IPS-18c (cell line): ENCODE measurements around the gene SH3BGRL3.
"Not testable (repeated sequence)": the region's sequence is repeated elsewhere in the genome, so short reads cannot be mapped to it uniquely, and the experiment has no call there.

Experiments used
- H3K4me3 ChIP-seq: 2 replicates; pipeline ENCODE4 v1.7.0; 2013; ENCODE audit warnings: low read depth, mild to moderate bottlenecking, low read length, moderate library complexity; ENCODE audit not compliant: insufficient read depth
- H3K9me3 ChIP-seq: one replicate; pipeline ENCODE4 v1.6.1; 2013; ENCODE audit warnings: mild to moderate bottlenecking, low read length, moderate library complexity; ENCODE audit not compliant: control insufficient read depth, insufficient read depth

Gene SH3BGRL3

DNA sequence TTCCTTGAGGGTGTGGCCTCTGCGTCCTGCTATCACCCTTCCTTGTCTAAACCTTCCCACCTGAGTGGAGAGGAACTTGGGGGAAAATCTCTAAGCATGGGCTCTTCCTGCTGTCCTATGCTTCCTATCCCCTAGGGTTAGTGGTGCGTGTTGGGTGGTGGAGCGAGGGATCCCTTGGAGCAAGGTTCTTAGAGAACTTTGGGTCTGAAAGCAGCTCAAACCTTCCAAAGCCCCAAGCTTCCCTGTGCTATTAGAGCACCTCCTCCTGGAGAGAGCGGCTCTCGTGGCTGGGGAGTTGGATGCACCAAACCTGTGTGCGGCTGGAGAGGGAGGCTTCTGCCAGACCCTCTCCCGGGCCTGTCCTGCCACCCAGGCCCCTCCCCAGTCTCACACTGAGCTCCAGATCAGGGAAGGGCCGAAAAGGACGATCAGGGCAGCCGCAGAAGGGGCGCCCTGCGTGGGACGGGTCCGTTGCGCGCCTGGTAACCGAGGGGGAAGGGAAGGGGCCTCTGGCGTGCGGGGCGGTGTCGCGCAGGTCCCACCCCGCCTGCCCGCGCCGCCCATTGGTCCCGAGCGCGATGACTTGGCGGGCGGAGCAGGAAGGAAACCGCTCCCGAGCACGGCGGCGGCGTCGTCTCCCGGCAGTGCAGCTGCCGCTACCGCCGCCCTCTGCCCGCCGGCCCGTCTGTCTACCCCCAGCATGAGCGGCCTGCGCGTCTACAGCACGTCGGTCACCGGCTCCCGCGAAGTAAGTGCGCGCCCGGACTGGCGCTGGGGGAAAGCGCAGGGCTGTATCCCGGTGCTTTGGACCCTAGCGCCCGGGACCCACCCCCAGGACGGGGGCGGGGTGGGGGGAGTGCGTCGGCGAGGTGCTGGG lies at the start of gene SH3BGRL3:
SH3BGRL3 (plus strand) TSS at position 631 of the 877 bp plus-strand sequence; CDS start at position 701, 70 bp downstream.
- no peaks in the 10 kb centered on the region for H3K9me3 ChIP-seq
- H3K4me3 ChIP-seq, result peak within 1 kb of the TSS; percentile 69

DNA sequence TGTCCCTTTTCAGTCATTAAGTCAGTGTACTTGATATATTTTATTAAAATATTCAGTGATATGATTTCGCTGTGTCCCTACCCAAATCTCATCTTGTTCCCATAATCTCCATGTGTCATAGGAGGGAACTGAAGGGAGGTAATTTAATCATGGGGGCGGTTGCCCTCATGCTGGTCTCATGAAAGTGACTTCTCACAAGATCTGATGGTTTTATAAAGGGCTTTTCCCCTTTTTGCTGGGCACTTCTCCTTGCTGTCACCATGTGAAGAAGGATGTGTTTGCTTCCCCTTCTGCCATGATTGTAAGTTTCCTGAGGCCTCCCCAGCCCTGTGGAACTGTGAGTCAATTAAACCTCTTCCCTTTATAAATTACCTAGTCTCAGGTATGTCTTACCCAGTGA lies 49.2 kb upstream of the SH3BGRL3 start:
- not testable (repeated sequence) for H3K9me3 ChIP-seq, H3K4me3 ChIP-seq

DNA sequence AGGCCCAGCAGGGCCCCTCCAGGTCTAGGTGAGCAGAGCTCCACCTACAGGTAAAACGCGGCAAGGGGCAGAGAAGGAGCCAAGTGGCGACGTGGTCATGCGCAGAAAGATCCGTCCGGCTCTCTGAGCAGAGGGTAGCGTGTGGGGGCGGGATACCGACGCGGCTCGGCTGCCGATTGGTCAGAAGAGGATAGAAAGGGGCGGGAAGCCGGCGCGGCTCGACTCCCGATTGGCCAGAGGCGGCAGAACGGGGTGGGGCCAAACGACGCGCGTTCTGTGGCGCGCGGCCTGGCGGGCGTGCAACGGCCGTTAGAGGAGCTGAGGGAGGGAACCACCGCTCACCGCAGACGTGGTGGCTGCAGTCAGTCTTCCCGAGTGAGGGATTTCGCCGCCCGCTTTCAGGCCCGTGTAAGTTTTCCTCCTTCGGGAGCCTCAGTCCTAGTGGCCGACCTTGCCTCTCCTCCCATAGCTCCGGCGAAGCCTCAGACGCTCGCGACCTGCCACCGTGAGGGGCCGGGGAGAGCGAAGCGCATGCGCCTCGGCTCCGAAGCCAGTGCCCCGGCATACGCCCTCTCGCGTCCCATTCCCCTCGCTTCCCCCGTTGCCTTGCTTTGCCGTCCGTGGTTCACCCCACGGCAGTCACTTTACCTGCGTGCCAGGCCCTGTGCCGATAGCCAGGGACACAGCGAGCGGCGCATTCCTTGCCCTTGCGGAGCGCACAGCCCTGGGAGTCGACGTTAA lies 45.8 kb upstream of the SH3BGRL3 start, which contains the start of gene CEP85:
CEP85 (plus strand) TSS at position 298 of the 741 bp plus-strand sequence. CDS start 5,584 bp downstream, outside the sequence.
- H3K9me3 ChIP-seq, result no peaks in the 10 kb centered on the region
- peak within 1 kb of the TSS; percentile 98 for H3K4me3 ChIP-seq

DNA sequence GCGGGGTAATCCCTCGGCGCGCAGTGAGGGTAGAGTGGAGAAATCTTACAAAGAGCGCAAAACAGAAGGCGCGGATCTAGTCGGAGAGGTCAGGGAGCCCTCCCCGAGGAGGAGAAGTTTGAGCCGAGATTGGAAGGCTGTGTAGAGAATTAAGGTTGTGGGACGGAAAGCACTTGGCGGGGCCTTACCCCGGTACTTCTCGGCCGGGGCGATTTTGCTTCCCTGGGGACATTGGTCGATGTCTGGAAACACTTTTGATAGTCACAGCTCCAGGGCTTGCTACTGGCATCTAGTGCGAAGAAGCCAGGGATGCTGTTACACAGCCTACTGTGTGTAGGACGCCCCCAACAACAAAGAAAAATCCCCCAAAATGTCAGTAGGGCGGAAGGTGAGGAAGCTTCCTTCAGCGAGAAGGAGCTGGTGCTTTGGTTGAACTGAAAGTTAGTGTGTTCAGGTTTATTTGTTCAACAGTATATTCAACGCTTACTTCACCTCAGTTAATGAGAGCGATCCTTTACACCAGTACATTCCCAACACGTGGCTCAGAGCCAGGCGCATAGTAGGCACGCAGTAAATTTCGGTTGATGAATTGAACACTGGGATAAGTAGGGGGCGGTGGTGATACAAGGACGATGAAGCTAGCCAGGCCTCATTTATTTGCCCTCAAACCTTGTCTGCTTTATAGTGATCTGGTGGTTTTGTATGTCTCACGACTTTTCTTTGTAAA lies 45.1 kb upstream of the SH3BGRL3 start:
- H3K9me3 ChIP-seq, result no peaks in the 10 kb centered on the region
- H3K4me3 ChIP-seq, result peak overlapping the region; percentile 98

DNA sequence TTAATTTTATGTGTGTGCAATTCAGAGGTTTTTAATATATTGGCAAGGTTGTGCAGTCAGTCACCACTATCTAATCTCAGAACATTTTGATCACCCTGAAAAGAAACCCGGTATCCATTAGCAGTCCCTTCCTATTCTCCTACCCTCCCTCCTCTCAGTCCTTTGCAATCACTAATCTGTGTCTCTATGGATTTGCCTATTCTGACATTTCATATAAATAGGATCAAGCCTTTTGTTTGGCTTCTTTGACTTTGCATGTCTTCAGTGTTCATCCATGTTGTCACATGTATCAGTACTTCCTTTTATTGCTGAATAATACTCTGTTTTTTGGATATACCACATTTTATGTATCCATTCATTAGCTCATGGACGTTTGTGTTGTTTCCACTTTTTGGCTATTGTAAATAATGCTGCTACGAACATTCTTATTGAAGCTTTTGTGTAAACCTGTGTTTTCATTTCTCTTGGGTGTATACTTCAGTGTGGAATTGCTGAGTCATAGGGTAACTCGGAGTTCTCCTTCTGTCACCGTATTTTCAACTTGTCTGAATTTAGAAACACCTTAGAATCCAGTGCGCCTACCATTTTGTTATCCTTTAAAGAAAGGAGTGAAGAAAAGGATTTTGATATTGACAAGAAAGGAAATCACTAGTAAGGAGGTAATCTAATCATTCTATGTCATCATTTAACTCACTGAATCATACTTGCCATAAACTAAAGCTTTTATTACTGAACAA lies 42.5 kb upstream of the SH3BGRL3 start:
- Histone ChIP-seq H3K4me3 (no peak overlapping the region), H3K9me3 (no peaks in the 10 kb centered on the region)

DNA sequence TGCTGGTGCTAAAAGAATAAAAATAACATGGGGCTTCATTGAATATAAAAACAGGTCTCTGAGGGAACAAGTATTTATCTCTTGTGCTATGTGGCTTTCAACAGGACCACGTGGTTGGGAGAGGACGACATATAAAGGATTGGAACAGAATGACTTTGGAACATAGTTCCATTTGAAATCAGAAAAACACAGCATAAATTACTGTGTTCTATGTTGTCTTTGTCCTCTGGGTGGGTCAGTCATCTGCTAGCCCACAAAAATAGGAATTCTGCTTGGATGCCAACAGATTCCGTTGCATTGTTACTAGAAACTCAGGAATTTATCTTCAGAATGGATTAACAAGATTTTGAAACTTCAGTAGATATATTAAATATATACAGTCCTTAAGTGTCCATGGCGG lies 40.0 kb upstream of the SH3BGRL3 start:
- no peaks in the 10 kb centered on the region for H3K9me3 ChIP-seq
- H3K4me3 ChIP-seq, result no peak overlapping the region

DNA sequence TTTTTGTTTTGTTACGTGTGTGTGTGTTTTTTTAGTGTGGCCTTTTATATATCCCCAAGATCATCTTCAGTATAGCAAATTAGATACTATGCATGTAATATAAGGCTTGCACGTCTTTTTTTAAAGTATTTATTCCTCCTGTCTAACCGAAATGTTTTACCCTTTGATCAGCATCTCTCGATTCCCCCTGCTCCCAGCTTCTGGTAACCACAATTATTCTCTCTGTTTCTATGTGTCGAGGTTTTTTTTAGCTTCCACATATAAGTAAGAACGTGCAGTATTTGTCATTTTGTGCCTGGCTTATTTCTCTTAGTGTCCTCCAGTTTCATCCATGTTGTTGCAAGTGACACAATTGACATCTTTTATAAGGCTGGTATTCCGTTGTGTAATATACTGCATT lies 27.2 kb upstream of the SH3BGRL3 start:
- Histone ChIP-seq H3K9me3 (no peaks in the 10 kb centered on the region), H3K4me3 (no peak overlapping the region)

DNA sequence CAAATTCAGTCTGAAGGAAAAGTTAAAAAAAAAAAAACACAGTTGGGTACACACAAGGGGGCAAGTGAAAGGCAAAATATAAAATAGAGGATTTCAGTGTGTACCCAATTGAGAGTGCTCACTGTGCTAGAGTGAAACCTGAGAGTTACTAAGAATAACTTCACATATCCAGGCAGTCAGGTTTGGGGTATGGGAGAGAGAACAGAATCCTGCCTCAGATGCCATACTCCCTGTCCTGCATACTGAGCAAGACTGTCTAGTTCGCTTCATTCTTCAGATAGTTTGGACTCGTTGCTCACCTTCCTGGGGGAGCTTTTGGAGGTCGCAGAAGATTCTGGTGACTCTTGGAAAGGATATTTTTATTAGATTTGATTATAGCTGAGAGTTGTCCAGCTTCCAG lies 25.5 kb upstream of the SH3BGRL3 start:
- no peak overlapping the region for H3K4me3 ChIP-seq
- no peaks in the 10 kb centered on the region for H3K9me3 ChIP-seq

DNA sequence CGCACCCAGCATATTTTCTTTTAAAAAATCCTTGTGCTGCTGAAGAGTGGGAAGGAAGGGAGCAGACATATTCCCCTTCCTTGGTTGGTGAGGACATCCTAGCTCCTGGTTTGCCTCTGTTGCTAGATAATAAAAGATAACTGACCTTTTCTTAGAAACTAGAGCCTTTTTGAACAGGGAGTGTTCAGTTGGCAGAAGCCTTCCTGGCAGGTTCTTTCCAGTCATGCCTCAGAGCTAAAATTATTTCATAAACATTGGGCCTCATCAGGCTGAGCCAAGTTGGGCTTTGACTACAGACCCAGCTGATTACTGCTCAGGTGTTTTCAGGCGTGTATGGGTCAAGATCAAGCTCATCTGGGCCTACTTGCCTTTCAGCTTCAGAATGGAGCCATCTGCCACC lies 22.7 kb upstream of the SH3BGRL3 start:
- H3K4me3 ChIP-seq, result no peak overlapping the region
- H3K9me3 ChIP-seq, result no peaks in the 10 kb centered on the region

DNA sequence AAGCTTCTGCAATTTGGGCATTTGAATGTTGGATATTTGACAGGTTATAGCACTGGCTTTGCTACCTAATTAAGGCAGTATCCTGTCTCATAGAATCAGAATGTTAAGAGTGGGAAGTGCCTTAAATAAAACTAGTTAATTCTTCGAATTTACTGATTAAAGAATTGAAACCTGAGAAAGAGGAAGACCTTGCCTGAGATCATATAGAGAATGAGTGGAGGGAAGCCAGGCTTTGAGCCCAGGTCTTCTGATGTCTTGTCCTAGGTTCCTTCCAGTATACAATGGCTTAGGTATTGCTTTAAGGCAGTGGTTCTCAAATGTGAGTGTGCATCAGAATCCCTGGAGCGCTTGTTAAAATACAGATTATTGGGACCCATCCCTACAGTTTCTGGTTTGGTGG lies 20.9 kb upstream of the SH3BGRL3 start:
- Histone ChIP-seq H3K9me3 (no peaks in the 10 kb centered on the region), H3K4me3 (no peak overlapping the region)

DNA sequence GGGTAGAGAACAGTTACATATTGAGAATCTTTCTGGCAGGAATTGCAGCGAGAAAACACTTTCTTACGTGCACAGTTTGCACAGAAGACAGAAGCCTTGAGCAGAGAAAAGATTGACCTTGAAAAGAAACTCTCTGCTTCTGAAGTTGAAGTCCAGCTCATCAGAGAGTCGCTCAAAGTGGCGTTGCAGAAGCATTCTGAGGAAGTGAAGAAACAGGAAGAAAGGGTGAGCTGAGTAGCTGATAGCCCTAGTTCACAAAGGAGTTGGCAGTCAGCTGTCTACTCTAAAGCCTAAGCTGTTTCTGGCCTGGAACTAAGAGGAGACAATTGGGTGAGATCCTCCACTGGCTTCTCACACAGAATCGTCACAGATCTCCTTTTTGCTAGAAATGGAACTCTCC lies 20.3 kb upstream of the SH3BGRL3 start:
- Histone ChIP-seq H3K9me3 (no peaks in the 10 kb centered on the region), H3K4me3 (no peak overlapping the region)

DNA sequence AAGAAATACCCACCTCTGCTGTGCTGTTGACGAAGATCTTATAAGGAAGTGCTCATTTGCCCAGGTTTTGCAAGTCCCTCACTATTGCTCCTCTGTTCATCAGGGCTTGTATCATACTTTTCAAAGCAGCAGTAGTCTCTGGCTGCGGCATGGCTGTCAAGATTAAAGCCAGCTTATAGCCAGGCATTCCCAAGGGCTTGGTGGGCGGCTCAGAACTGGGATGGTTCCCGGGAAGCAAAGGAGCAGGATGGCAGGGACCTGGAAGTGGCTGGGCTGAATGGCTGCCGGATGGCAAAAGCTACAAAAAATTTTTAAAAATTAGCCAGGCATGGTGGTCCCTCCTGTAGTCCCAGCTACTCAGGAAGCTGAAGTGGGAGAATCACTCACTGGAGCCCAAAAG lies 16.7 kb upstream of the SH3BGRL3 start:
- Histone ChIP-seq H3K9me3 (peaks cover 2% of the 10 kb centered on the region), H3K4me3 (no peak overlapping the region)

DNA sequence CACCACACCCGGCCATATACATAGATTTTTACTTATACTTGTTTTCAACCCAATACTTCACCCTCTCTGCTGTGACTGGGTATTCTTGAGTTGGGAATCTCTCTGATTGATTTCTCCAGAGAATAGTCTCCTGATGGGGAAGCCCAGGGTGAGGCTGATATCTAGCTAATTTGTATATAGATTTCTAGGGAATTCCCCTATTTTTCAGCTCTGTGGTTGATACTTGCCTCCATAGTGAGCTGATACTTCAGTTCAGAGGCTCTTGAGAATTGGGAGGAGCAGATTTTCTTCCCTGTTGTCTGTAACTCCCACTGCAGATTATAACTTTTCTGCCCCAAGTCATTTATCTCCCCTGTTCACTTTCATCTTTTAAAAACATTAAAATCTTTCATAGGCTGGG lies 14.5 kb upstream of the SH3BGRL3 start:
- Histone ChIP-seq H3K9me3 (peaks cover 2% of the 10 kb centered on the region), H3K4me3 (no peak overlapping the region)

DNA sequence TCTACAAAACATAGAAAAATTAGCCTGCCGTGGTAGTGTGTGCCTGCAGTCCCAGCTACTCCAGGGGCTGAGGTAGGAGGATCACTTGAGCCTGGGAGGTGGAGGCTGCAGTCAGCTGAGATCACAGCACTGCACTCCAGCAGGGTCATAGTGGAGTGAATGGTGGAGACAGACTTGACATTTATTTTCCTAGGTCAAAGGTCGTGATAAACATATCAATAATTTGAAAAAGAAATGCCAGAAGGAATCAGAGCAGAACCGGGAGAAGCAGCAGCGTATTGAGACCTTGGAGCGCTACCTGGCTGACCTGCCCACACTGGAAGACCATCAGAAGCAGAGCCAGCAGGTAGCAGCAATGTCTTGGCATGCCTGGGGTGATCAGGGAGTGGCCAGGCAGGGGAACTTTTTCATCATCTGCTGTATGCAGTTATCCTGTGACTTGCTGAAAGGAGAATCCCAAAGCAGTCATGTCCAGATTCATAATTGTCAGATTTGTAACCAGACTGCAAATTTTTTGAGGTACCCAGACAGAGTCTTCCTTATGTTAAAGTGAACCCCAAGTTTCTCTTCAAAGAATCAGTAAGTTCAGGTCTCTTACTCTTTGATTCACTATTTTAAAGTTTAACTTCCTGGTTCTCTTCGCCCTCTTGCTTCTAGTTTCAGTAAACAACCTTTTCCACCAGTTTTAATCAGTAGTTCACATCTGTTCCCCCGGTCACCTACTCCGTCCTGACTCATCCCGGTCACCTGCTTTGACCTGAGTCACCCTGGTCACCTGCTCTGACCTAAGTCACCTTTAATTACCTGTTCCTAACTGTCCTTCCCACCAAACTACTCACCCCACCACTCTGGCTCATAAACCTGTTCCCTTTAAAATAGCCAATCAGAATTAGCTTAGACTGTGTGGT lies 11.3 kb upstream of the SH3BGRL3 start:
- H3K9me3 ChIP-seq, result peaks cover 2% of the 10 kb centered on the region

DNA sequence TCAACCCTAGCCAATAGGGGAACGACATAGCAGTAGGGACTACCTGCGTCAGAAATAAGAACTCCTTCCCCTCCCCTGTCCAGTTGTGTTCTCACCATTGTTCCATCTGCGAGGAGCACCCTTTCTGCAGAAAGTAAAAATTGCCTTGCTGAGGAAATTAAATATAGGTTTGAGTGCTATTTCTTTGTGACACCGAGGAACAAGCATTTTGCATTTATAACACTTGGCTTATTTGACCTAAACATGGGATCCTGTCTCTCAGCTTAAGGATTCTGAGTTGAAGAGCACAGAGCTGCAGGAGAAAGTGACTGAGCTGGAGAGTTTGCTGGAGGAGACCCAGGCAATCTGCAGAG lies 10.7 kb upstream of the SH3BGRL3 start:
- Histone ChIP-seq H3K4me3 (no peak overlapping the region), H3K9me3 (peaks cover 2% of the 10 kb centered on the region)

More for the DNA sequence above, 11.3 kb upstream of the SH3BGRL3 start:
- no peak overlapping the region for H3K4me3 ChIP-seq

DNA sequence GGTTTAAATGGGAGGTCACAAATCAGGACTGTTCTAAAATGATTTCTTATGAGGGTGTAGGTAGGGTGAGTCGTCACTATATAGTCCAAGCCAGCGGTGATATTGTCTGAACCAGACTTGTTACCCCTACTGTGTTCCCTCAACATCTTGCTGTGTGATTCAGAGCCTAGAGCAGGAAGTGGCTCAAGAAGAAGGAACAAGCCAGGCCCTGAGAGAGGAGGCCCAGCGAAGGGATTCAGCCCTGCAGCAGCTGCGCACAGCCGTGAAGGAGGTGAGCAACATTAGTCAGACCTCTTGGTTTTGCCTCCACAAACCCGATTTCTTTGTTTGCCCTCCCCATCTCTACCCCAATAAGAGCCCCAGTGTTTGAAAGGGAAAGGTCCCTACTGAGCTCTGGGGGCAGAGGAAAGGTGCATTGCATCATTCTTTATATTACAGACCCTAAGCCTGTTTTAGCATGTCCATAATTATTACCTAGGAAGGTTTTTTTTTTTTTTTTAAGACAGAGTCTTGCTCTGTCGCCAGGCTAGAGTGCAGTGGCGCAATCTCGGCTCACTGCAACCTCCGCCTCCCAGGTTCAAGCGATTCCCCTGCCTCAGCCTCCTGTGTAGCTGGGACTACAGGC lies 5.0 kb upstream of the SH3BGRL3 start:
- Histone ChIP-seq H3K4me3 (no peak overlapping the region), H3K9me3 (no peaks in the 10 kb centered on the region)
